ELR (cell line): ENCODE data around the gene NLGN1.

Experiments used
- DNase-seq: peaks from one replicate; pipeline ENCODE4 v3.0.0-alpha.2; 2015; ENCODE audit warnings: low read depth

Gene NLGN1

DNA sequence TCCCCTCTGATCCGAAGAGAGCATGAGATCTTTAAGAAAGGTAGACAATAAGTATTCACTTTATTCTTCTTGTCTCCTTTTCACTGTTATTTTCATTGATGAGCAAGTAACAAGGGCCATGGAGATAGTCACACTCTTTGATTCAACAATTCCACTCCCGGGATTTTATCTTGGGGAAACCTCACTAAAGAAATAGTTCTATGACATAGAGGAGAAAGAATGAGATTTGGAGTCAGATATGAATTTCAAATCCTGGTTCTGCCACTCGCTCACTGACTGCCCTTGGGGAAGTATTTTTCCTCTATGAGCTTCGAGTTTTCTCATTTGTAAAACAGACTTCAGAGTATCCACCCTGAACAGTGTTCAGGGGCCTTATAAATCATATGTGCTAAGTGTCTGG, 514.6 kb downstream of the NLGN1 start:
- peak; percentile 50 for DNase-seq

DNA sequence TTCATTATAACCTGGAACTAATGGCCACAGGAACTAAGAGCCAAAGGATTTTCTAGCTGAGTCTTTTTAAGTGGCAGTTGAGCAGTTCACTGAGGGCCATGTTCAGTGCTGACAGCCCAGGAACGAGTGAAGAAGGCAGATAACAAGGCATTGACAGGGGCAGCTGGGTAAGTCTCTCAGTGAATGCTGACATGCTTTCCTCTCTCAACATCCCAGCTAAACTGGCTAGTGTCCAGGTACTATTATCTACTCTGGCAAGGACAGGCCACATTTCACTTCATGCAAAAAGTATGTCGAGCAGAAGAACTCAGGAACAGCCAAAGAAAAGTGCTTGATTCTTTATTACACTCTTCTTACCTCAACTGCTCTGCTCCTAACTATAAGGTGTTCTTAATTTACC, 515.9 kb downstream of the NLGN1 start:
- DNase-seq, result no peak

DNA sequence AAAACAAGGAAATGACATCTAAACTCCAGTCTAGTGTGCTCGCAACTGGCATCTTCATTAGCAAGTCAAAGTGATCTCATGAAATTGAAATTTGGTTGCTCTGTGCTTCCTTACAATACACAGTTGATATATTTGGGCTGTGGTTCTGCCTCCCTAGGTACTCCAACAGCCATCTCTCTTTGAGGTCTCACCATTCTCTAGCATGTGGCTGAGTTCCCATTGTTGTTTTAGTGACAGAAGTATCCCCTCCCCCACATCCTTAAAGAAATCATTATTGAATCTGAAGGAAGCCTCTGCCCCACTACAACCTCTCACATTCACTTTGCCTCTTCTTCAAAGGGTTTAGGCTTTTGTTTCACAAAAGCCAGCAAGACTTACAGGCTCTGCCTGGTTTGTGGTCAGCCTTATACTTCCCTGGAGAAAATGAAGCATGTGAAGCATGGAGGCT, 516.5 kb downstream of the NLGN1 start:
- DNase-seq, result no peak

DNA sequence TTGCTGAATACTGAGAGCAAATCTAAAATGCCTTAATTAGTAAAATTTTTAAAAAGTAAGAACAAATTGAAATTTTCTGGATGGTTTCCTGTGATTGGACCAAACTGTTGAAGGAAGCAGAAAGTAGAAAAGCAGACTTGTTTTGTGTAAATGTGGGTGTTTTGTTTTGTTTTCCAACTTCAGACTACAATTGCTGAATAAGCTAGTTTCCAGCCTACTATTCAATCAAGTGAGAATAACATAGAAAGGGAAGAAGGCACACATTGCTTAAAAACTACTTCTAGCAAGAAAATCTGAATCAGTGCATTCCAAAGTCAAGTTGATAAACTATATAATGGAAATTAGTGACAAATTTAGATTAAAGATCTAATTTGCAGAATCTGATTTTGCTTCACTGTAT, 519.3 kb downstream of the NLGN1 start:
- DNase-seq, result no peak

DNA sequence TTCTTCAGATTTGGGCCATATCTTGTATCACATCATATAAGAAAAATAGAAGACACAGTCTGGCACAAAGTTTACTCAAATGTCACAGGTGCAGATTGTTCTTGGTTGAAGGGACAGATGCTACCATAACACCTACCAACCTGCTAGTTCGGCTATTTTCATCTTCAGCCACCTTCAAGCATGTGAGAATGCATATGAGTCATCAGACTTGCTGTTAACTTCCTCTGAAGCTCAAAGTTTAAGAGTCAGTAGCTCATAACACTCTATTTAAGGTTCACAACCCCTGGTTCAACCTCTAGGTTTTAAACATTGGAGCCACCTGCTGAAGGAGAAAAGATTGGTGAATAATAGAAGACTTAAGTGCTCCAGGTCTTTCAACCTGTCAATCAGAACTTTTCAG, 522.8 kb downstream of the NLGN1 start:
- peak; percentile 69 for DNase-seq

DNA sequence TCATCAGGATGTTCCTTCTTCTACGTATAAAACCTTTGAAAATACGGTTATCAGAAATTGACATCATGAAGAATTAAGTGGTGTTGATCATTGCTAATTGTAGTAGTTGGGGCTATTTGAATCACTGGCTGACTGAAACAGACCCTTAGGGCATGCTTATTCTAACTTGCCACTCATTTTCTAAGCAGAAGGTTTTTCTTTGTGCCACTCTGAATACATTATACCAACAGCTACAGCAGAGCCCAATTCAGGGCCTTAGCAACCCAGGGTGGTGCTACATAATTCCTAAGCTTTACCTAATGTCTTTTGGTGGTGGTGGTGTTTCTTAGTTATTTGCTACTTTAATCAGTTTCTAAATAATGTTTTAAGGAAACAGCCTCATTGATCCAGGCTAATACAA, 524.2 kb downstream of the NLGN1 start:
- no peak for DNase-seq

DNA sequence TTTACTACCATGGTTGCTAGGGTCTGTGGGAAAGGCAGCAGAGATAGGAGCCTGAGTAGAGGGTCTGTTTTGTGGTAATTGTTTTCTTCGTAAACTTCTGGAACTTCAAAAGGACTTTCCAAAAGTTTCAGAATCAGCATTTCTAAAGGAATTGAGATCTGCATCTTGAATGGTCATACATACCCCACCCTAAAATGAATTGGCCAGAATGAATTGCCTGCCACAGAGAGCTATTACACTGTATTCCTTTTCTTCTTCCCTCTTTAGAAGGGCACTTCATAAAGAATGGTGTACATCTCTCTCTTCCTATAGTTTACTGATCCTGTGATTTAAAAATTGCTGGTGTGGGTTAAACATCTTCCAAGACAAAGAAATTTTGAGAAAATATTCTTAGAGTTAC, 525.7 kb downstream of the NLGN1 start:
- DNase-seq, result no peak

DNA sequence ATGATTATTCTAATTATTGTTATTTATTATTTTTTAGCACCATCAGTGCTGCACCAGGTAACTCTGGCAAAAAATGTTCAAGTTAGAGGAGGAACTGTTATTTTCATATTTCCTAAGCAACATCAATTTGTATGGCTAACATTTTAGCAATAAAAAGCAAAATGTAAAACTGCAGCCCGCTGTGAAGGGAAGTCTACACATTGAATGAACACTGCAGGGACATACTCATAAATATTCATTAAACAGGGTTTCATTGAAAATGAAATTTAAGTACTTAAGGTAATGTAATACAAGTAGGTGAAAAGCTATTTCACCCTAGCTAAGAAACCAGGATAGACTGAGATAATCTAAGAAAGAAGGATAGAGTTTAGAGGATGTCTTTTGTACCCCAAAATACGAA, 532.7 kb downstream of the NLGN1 start:
- no peak for DNase-seq

DNA sequence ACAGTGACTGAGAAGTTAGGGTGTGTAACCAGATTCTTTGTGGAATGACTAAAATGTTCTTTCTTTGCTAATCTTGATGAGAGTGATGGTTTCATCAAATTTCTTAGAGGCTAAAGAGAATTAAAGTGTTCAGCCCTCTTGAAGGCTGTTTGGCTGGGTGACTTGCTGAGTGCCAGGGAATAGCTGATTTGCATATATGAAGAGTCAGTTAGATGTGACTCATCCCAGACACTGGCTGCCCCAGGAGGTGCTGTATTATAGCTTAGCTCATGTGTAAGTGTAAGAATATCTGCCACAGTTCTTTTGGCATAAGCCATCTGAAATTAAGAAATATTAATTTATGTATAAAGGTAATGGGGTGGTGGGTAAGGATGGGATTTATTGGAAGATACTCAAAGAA, 535.1 kb downstream of the NLGN1 start:
- peak; percentile 87 for DNase-seq

DNA sequence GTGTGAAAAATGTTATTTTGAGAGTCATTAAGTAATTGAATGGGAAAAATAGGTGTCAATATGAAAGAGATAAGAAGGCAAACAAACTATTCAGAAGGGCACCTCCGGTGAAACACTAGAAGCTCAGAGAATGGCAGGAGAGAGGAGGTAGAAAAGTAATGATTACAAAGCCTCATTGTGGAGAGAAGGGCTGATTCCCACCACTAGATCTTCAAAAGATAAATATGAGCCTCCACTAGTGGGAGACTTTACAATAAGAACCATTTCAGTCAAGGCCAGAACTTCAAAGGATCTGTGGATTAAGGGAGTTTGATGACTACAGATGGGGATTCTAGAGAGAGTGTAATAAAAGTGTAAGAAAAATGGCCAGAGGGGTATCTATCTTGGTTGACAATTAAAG, 535.6 kb downstream of the NLGN1 start:
- DNase-seq, result peak; percentile 11

DNA sequence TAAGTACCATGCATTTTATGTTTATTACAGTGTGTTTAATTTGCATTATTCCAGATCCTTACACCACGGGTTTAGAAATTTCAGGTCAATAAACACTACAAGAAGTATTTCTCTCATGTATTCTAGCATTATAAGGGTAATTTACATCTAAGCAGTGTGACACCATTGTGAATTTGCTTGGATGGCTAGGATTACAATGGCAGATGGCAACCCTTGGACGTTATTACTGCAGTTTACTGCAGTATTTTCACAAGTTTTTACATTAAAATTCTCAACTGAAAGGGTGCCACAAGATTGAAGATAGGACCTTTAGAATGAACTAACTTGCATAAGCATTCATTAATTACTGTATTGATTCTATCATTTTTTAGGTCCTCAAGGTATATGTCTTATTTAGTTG, 538.8 kb downstream of the NLGN1 start:
- no peak for DNase-seq

DNA sequence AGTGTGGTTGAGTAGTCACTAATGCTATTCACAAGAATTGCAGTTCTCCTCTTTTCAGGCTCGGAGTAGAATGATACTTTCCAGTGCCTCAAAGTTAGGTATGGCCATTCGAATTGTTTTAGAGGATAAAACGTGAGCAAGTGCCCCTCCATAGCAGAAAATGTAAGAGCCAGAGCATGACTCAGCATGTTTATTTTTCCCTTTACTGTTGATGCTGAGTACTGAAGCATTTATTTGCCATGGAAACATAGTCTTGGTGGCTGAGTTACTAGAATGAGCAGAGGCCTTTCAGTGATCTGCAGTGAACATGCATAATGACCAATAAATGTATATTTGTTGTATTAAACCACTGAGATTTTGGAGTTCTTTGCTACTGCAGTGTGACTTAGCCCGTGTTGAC, 540.6 kb downstream of the NLGN1 start:
- DNase-seq, result peak; percentile 59

DNA sequence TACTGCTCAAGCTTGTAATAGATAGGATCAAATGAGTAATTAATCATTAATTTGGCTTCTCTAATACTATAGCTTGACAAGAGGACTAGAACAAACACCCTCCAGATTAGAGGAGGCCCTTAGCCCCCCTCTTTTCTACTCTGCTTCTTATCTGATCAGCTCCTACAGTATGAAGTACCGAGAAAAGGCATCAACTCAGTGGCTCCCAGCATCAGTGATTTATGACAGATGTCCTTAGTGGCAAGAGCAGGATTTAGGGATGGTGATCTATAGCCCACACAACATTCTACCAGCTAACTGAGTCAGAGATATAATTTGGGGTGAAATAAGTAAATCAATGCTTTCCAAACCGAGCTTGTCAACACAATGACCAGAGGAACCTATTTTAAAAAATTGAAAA, 541.1 kb downstream of the NLGN1 start:
- DNase-seq, result no peak

DNA sequence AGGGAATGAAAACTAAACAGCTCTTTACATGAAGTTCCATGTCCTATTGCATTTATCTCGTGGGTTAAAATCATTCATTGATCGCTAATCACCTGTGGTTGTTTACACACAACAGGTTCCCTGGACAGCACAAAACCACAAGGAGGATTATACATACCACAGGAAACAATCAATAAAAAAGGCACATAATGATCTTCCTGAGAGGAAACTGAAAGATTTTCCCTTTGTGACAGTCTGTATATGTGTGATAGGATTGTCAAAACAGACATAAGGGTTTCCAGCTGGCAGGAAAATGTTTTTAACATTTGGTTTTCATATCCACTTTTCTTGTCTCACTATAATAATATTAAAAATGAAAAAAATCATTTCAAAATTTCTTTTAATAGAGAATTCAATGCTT, 541.8 kb downstream of the NLGN1 start:
- no peak for DNase-seq

DNA sequence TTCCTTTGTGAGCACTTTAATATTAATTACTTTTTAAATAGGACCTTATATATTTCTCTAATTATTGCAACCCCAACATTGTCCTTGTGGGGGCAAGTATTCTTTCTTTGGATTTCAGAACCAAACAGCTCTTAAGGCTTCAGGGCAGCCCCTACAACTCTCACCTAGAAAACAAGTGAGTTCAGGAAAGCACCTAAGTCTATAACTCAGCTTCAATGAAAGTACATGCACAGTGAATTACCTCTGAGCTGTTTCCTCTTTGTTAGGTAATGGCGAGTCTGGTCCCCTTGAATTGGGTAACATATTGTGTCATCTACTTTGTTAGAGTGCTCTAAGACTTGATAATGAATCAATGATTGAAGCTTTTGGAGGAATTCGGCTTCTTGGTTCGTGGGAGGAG, 545.7 kb downstream of the NLGN1 start:
- no peak for DNase-seq

DNA sequence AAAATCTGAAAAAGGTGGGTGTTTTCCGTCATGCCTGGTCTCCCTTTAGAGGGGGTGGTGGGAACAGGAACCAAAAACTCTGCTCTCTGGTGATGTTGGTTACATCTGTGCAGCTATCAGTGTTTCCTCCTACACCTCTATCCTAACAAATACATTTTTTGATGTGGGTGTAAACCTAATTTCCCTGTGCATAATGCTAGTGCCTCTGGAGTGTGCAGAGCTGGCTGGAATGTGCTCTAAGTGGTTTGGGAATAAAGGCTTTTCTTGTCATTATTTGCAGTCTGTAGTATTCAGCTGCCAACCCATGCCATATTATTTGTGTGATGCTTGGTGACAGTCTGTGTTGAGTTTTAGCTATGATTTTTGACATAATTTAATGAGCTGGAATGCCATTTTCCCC, 547.6 kb downstream of the NLGN1 start:
- no peak for DNase-seq

DNA sequence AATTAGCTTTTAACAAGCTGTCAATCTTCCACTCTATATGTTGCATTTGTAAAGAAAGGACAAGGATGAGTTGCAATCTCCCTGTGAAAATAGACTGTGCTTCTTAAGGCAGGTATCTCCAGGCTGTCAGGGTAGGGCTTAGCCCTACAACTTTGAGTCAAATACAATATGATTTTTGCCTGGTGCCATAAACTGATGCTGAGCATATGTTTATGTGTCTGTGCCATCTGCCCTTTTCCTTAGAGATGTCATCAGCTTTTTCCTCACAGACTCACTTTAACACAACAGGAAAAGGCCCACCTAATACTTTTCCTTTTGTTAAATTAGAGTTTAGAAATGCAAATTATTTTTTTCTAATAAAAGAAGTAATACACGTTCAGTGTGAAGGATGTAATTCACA, 548.3 kb downstream of the NLGN1 start:
- no peak for DNase-seq

DNA sequence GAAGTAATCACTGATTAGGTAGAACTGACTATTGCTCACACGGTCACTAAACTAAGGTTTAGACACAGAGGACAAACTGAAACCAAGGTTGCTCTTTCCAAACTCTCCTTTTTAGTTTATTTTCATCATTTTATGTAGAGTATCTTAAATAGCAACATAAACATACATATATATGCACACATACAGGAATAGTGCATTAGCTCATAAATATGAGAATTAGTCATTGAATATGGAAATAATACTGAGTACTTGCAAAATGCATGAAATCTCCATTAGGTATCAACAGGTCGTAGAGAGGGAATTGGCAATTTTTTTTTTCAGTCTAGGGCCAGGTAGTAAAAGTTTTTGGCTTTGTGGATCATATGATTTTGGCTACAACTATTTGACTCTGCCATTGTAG, 557.1 kb downstream of the NLGN1 start:
- DNase-seq, result no peak

DNA sequence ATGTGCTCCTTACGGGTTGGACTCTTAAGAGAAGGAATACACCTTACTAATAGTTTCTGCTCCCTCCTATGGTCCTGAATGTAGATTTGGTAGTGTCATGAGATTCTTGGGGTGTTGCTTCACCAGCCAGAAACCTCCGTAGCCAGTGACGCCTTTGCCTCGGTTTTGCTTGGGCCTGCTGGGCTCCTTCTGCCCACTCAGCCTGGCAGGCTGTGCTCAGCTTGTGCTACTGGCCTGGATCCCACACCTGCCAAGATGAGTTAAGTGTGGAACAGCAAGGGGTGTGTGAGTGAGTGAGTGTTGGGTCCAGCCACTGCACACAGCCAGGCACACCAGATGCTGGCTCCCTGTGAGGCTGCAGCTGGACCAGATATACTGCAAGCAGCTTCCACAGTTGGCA, 560.1 kb downstream of the NLGN1 start:
- no peak for DNase-seq

DNA sequence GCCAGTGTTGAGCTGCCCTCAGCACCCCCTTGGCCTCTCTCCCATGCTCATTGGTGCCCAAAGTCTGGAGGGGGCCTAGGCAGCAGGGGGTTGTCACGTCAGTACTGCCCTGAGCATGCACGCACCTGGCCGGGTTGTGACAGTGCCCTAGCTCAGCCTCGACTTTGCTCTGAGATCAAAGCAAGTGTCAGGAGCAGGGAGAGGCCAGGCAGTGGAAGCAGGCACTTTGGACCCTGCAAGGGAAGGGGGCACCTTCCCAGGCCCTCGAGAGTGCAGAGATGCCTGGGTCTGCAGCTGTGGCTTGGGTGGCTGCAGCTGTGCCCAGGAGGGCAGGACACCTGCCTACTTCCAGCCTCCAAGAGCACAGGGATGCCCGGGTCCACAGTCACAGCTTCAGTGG, 561.3 kb downstream of the NLGN1 start:
- DNase-seq, result no peak

DNA sequence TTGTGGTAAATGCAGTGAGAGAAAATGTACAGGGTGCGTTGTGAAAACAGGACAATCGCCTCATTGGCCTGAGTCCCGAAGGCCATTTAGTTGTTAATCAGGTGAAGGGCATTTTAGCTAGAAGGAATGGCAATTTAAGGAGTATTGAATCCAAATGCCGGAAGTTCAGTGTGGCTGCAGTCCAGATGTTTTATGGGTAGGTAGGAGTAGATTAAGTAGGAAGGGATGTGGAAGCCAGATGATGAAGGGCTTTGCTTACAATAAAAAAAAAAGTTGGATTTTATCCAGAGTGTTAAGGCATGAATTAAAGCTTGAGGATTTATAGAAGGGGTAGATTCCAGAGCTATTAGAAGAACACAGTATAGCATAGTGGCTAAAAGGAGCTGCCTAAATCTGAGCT, 572.7 kb downstream of the NLGN1 start:
- no peak for DNase-seq

DNA sequence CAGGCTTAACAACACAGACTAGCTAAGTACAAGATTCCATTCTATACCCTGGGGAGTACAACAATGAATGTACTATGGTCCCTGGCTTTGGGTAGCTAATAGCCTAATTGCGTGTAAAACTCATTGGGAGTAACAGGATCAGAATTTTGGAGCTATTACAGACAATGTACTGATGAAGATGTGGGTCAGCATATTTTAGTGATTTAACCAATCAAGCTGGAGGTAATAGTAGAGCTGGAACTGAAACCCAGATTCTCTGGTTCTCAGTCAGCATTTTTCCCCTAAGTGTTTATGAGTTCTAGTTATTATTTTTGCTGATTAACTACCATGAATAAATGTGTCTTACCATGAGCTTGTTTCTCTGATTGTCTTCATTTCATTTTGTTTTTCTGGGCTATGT, 578.7 kb downstream of the NLGN1 start:
- no peak for DNase-seq

DNA sequence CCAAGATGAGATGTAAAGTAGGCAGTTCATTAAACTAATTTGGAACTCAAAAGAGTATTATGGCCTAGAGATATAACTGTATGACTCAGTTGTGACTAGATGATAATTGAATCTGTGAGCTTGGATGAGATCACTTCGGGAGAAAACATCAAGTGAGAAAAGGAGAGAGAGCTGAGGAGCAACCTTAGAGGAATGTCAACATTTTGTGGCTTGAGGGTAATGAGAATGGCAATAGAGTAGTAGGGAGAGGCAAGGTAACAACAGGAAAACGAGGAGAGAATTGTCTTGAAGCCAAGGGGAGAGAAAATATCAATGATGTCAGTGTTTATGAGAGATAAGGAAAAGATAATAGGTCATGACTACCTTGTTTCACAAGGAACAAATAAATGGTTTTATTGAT, 580.2 kb downstream of the NLGN1 start:
- peak; percentile 86 for DNase-seq

DNA sequence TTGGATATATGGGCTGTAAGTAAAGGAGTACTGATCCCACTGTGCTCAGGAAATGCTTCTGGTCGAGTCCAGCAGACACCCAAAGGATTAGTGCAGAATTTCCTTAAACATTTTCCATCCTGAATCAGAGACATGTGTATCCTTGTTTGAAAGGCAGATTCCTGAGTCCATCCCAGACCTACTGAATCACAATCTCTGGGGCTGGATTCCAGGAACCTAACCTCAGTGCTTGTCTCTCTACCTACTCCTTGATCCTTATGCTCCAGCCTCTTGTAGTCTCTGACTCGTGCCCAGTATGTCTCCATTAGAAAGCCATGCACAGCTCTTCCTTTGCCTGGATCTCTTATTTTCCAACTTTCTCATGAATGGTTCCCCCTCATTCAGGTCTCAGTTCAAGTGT, 585.8 kb downstream of the NLGN1 start:
- peak; percentile 44 for DNase-seq

DNA sequence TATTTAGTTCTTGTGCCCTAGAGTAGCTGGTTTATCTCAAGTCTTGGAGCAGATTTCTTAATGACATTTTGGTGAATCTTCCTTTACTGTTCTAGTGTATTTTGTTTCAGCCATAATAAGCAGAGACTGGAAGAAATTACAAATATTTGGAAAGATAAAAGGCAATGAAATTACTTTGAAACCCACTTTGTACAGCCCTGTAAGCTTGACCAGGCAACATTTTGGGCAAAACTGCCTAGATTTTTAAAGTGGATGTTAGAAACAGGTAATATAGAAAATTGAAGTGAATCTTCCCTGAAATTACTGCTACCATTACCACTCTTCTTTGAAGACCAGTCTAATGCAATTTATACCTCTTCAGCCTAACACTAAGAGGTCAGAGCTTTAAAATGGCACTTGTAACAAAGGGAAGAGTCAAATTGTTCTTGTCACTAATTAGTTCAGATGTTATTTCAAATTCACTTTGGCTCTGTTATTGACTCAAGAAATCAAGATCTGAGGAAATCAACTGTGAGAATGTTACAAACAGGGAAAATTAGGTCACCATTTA, 589.4 kb downstream of the NLGN1 start:
- no peak for DNase-seq
